ENCODE results near the gene RAC3. TPM values are rescaled to one million over a fixed set of nuclear protein-coding genes. Genes with fewer than 3 reads are reported as not detected.

RAC3 gene
- total RNA-seq, 1 experiment from 2014 or later, result 175 TPM

DNA sequence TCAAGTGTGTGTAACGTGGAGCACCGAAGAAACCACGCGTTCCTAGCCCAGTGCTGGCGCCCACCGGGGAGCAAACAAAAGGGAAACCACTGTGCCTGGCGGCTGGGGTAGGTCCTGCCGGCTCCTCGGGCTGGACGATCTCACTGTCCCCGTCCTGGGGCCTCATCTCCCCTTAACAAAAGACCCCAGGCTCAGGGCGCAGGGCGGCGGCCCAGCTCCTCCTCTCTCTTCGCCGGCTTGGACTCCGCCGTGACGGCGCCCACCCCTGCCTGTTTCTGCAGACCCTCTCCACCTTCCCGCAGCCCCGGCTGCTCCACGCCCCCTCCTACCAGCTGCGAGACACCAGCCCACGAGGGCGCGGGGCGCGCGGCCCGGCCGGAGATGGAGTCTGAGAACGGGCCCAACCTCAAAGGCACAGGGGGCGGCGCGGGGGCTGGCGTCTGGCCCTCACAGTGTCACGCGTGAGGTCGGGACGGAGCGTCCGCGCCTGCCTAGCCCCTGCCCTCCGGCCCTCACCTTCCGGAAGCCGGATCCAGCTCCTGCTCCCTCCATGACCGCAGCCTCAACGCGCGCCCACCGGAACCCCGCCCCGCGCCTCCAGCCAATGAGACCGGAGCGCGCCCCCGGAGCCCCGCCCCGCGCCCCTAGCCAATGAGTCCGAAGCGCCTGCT, 9.0 kb upstream of the RAC3 start, which contains the start of gene CENPX:
Gene CENPX, minus strand, starts transcription at position 569 of the 671 bp plus-strand sequence. Its CDS starts 17 bp downstream, at position 552.
- H3K27me3 ChIP-seq (ENCODE audit: control insufficient read depth, insufficient read depth, low read length), result no peaks in the 10 kb centered on the region; the same call in 1 of the 2 replicates
- peak; percentile 83 for DNase-seq
- peaks cover 3% of the 10 kb centered on the region for H3K36me3 ChIP-seq (replicated peaks; ENCODE audit: control insufficient read depth, insufficient read depth, low read length)
- peak within 1 kb of the TSS; percentile 97 for H3K4me3 ChIP-seq (ENCODE audit: insufficient read depth, low read depth, low read length)

DNA sequence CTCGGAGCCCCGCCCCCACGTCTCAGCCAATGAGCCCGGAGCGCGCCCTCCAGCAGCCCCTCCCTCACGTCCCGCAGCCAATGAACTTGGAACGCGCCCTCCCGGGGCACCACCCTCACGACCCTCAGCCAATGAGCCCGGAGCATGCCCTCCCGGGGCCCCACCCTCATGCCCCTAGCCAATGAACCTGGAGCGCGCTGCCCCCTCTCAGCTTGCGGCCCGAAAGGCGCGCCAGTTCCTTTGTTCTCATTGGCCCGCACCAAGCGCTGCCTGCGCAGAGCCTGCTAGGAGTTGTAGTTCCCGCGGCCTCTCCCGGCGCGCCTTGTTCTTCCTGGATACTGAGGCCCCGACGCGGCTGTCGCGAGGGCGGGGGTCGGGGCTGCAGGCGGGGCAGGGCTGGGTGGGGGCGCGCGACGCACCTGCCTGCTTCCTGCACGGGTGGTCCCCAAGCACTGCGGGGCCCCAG, 8.5 kb upstream of the RAC3 start, which contains the start of gene LRRC45:
Gene LRRC45, plus strand, starts transcription at position 325 of the 466 bp plus-strand sequence. CDS start 339 bp downstream, outside the sequence.
- H3K4me3 ChIP-seq (ENCODE audit: insufficient read depth, low read depth, low read length), result peak within 1 kb of the TSS; percentile 97
- peaks cover 6% of the 10 kb centered on the region for H3K36me3 ChIP-seq (replicated peaks; ENCODE audit: control insufficient read depth, insufficient read depth, low read length)
- H3K27me3 ChIP-seq (ENCODE audit: control insufficient read depth, insufficient read depth, low read length), result no peaks in the 10 kb centered on the region; the same call in 1 of the 2 replicates
- DNase-seq, result peak; percentile 100

DNA sequence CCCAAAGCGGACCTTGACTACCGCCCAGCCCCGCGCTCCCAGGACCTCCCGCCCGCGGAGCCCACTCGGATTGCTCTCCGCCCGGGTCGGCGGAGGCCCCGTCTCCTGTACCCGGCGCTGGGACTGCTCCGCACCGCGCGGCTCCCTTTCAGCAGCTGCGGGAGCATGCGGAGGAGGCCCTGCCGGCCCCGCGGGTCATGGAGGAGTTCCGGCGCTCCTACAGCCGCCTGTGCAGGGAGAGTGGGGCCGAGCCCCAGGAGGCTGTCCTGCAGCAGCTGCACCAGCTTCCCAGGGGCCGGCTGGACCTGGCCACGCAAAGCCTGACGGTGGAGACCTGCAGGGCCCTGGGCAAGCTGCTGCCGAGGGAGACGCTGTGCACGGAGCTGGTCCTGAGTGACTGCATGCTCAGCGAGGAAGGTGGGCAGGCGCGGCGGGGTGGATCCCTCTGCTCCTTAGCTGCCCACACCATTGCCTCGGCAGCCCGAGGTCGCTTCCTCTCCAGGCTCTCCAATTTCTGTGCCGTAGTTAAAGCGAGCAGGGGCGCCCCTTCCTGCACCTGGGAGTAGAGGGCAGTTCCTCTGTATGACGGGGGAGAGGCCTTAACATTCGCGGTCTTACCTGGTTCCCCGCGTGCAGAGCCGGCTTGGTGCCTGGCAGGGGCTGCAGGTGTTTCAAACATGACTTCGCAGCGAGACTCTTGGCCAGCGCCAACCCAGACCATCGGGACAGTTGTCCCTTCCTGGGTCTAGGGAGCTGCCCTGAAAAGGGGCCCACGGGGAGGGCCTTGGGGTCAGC, 7.8 kb upstream of the RAC3 start:
- peak; percentile 84 for DNase-seq

DNA sequence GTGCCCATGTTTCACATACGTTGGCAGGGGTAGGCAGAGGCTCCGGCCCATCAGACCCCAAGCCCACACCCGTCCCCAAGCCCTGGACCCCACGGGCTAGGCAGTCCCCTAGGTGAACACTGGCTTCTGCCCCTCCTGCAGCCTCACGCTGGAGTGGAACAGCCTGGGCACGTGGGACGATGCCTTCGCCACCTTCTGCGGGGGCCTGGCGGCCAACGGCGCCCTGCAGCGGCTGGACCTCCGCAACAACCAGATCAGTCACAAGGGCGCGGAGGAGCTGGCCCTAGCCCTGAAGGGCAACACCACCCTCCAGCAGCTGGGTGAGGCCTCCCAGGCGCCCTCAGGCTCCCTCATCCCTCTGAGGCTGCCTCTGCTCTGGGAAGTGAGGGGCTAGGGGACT, 6.6 kb upstream of the RAC3 start:
- DNase-seq, result no peak
- Histone ChIP-seq H3K27me3 (ENCODE audit: control insufficient read depth, insufficient read depth, low read length) (no peaks in the 10 kb centered on the region; the same call in 1 of the 2 replicates), H3K4me3 (ENCODE audit: insufficient read depth, low read depth, low read length) (no peak overlapping the region), H3K36me3 (replicated peaks; ENCODE audit: control insufficient read depth, insufficient read depth, low read length) (peaks cover 6% of the 10 kb centered on the region)

More for the DNA sequence above, 7.8 kb upstream of the RAC3 start:
- no peaks in the 10 kb centered on the region; the same call in 1 of the 2 replicates for H3K27me3 ChIP-seq (ENCODE audit: control insufficient read depth, insufficient read depth, low read length)
- H3K4me3 ChIP-seq (ENCODE audit: insufficient read depth, low read depth, low read length), result peak overlapping the region; percentile 77
- H3K36me3 ChIP-seq (replicated peaks; ENCODE audit: control insufficient read depth, insufficient read depth, low read length), result peaks cover 6% of the 10 kb centered on the region

DNA sequence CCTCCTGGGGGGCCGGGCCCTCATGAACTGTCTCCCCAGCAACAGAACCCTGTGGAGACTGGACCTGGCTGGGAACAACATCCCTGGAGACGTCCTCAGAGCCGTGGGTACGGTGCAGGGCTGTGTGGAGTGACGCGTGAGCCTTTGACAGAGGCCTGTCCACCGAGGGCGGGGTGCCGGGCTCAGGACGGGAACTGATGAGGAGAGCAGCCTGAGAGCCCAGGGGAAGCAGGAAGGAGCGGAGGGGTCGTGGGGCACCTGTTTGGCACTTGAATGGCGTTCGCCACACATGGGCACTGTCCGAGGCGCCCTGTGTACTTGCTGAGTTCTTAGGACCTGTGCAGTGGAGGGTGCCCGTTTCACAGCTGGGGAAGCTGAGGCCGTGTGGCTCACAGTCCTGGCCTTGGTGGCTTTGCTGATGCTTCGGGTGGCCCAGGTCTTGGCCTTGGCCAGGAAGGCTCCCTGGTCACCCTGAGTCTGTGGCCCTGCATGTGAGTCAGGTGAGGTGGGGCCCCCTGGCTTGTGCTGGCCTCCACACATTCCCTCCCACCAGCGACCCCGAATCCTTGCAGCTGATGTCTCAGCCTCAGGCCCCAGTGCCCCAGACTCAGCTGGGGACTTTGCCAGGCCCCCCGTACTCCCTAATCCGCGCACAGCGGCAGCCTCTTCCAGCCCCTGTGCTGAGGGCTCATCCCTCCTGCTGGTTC, 5.9 kb upstream of the RAC3 start:
- Histone ChIP-seq H3K27me3 (ENCODE audit: control insufficient read depth, insufficient read depth, low read length) (no peaks in the 10 kb centered on the region; the same call in 1 of the 2 replicates), H3K4me3 (ENCODE audit: insufficient read depth, low read depth, low read length) (no peak overlapping the region), H3K36me3 (replicated peaks; ENCODE audit: control insufficient read depth, insufficient read depth, low read length) (peaks cover 6% of the 10 kb centered on the region)
- DNase-seq, result no peak

DNA sequence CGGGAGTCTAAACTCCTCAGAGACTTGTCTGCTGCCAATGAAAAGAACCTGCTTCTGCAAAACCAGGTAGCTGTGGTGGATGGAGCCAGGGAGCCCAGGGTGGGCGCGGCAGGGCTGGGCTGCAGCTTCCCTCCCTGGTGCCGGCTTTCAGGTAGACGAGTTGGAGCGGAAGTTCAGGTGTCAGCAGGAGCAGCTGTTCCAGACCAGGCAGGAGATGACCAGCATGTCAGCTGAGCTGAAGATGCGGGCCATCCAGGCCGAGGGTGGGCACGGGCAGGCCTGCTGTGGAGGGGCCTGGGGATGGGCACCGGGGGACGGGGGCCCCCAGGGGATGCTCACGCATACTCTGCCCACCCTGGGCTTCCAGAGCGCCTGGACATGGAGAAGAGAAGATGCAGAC, 3.2 kb upstream of the RAC3 start:
- H3K4me3 ChIP-seq (ENCODE audit: insufficient read depth, low read depth, low read length), result no peak overlapping the region
- DNase-seq, result no peak
- H3K36me3 ChIP-seq (replicated peaks; ENCODE audit: control insufficient read depth, insufficient read depth, low read length), result peaks cover 6% of the 10 kb centered on the region
- no peaks in the 10 kb centered on the region; the same call in 1 of the 2 replicates for H3K27me3 ChIP-seq (ENCODE audit: control insufficient read depth, insufficient read depth, low read length)

DNA sequence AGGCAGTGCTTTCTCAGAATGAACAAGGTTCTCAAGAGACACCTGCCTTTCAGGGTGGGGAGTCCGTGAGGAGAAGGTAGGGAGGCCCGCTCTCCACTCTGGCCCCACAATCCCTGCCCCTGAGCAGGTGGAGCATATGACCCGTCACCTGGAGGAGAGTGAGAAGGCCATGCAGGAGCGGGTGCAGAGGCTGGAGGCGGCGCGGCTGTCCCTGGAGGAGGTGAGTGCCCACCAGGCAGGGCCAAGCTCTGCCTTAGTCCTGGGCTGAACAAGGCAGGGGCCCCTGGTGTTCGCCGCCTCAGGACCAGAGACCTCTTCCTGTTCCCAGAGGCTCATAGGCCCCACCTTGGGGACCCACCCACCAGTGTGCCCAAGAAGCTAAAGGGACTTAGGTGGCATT, 2.5 kb upstream of the RAC3 start:
- no peak for DNase-seq
- H3K36me3 ChIP-seq (replicated peaks; ENCODE audit: control insufficient read depth, insufficient read depth, low read length), result peaks cover 6% of the 10 kb centered on the region
- H3K27me3 ChIP-seq (ENCODE audit: control insufficient read depth, insufficient read depth, low read length), result no peaks in the 10 kb centered on the region; the same call in 1 of the 2 replicates
- no peak overlapping the region for H3K4me3 ChIP-seq (ENCODE audit: insufficient read depth, low read depth, low read length)

DNA sequence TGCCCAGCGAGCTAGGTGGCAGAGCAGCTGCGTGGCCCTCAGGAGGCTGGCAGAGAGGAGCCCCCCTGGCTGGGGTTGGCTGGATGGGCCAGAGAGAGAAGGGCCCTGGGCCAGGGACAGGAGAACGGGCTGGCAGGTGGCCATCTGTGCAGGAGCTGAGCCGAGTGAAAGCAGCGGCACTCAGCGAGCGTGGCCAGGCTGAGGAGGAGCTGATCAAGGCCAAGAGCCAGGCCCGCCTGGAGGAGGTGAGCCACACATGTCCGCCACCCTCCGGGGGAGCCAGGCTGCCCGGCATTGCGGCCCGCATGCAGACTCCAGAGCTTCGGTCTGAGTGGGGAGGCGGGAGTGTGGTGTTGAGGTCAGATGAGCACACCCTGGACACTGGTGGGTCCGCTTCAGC, 2.1 kb upstream of the RAC3 start:
- peaks cover 6% of the 10 kb centered on the region for H3K36me3 ChIP-seq (replicated peaks; ENCODE audit: control insufficient read depth, insufficient read depth, low read length)
- H3K4me3 ChIP-seq (ENCODE audit: insufficient read depth, low read depth, low read length), result no peak overlapping the region
- no peak for DNase-seq
- no peaks in the 10 kb centered on the region; the same call in 1 of the 2 replicates for H3K27me3 ChIP-seq (ENCODE audit: control insufficient read depth, insufficient read depth, low read length)

DNA sequence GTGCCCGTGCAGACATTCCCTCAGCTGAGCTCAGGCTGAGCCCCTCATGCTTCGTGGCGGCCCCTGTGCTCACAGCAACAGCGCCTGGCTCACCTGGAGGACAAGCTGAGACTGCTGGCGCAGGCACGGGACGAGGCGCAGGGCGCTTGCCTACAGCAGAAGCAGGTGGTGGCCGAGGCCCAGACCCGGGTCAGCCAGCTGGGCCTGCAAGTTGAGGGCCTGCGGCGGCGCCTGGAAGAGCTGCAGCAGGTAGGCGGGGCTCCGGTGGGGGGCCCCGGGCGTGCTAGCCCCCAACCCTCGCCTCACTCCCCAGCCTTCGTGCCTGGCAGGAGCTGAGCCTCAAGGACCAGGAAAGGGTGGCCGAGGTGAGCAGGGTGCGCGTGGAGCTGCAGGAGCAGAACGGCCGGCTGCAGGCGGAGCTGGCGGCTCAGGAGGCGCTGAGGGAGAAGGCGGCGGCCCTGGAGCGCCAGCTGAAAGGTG, 1.4 kb upstream of the RAC3 start:
- Histone ChIP-seq H3K27me3 (ENCODE audit: control insufficient read depth, insufficient read depth, low read length) (no peaks in the 10 kb centered on the region; the same call in 1 of the 2 replicates), H3K36me3 (replicated peaks; ENCODE audit: control insufficient read depth, insufficient read depth, low read length) (peaks cover 6% of the 10 kb centered on the region), H3K4me3 (ENCODE audit: insufficient read depth, low read depth, low read length) (no peak overlapping the region; the same call in 1 of the 2 replicates)
- no peak for DNase-seq

DNA sequence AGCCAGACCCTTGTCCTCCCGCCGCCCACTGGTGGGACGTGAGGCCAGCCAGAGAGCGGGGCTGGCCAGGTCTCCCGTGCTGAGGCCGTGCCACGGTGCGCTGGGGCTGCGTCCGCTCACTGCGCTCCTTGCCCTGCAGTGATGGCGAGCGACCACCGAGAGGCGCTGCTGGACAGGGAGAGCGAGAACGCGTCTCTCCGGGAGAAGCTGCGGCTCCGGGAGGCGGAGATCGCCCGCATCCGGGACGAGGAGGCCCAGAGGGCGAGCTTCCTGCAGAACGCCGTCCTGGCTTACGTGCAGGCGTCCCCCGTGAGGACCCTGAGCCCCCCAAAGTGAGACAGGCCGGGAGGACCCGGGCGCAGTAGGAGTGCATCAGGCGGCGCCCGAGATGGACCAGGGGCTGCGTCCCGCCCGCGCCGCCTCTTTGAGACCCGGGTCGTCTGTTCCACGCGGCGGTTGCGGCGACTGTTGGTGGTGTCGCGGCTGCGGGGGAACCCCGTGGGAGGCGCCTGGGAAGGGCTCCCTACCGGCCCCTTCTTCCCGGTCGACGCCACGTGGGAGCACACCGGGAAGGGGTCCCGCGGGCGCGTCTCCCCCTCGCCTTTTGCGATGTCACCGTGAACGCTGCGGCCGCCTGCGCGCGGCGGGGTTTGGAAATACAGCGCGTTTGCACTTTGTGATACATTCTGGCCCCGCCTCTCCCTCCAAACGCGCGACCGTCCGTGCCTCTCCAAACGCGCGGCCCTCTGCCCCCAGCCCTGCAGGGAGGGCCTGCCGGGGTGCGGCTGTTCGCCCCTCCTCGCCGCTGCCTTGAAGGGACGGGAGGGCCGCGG, 792 bp upstream of the RAC3 start:
- Histone ChIP-seq H3K4me3 (ENCODE audit: insufficient read depth, low read depth, low read length) (peak overlapping the region; percentile 60), H3K27me3 (ENCODE audit: control insufficient read depth, insufficient read depth, low read length) (no peaks in the 10 kb centered on the region; the same call in 1 of the 2 replicates), H3K36me3 (replicated peaks; ENCODE audit: control insufficient read depth, insufficient read depth, low read length) (peaks cover 6% of the 10 kb centered on the region)
- DNase-seq, result peak; percentile 97

DNA sequence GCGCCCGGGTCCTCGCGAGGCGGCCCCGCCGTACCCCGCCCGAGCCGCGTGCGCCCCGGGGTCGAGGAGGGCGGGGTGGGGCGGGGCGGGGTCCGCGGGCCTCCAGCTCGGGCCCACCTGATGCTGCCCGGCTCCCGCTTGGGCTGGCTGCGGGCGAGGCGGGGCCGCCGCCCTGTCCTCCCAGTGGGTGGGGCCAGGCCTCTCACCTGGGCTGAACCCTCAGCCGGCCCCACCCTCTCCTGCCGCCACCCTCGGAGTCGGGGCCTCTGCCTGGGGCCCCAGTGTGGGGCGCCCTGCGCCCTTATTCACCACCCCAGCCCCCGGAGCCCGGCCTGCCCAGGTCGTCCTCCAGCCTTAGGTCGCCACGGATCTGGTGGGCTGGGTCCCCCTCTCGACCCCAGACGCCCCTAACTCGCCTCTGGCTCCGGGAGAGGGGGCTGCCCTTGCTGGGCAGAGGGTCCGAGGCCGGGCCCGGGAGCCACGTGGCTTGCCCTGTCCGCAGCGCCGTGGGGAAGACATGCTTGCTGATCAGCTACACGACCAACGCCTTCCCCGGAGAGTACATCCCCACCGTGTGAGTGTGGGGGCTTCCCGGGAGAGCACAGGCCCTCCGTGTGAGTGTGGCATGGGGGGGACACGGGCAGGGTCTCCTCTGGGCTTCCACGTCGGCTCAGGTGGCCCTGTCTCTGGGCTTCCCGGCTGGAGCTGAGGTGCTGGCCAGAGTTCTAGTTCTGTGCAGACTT, 578 bp downstream of the RAC3 start:
- Histone ChIP-seq H3K27me3 (ENCODE audit: control insufficient read depth, insufficient read depth, low read length) (no peaks in the 10 kb centered on the region; the same call in 1 of the 2 replicates), H3K36me3 (replicated peaks; ENCODE audit: control insufficient read depth, insufficient read depth, low read length) (peaks cover 3% of the 10 kb centered on the region), H3K4me3 (ENCODE audit: insufficient read depth, low read depth, low read length) (peak overlapping the region; percentile 64)
- peak; percentile 97 for DNase-seq

DNA sequence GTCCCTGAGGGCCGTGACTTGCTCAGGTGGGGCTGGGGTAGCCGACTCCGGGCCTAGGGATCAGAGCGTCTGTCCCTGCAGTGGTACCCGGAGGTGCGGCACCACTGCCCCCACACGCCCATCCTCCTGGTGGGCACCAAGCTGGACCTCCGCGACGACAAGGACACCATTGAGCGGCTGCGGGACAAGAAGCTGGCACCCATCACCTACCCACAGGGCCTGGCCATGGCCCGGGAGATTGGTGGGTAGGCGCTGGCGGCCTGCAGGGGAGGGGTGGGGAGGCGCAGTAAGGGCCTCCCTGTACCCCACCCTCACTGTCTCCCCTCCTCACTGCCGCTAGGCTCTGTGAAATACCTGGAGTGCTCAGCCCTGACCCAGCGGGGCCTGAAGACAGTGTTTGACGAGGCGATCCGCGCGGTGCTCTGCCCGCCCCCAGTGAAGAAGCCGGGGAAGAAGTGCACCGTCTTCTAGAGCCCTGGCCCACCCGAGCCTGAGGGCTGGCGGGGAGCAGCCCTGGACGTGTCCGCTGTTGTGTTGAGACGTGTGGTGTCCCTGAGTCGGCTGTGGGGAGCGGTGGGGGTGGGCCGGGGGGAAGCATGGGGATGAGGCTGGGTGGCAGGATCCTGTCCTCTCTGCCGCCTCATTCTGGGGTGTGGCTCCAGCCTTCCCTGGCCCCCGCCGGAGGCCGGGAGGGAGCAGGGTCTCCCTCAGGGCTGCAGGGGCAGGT, 2.0 kb downstream of the RAC3 start:
- no peaks in the 10 kb centered on the region for H3K36me3 ChIP-seq (replicated peaks; ENCODE audit: control insufficient read depth, insufficient read depth, low read length)
- H3K4me3 ChIP-seq (ENCODE audit: insufficient read depth, low read depth, low read length), result no peak overlapping the region
- no peak for DNase-seq
- H3K27me3 ChIP-seq (ENCODE audit: control insufficient read depth, insufficient read depth, low read length), result no peaks in the 10 kb centered on the region; the same call in 1 of the 2 replicates

Data from H7 (cell line).